HepG2 (cell line): Measurements from ENCODE around the gene SYNGAP1. TPM values are rescaled to one million over a fixed set of nuclear protein-coding genes. Genes with fewer than 3 reads are reported as not detected.

Experiments
- ARID5B ChIP-seq: IDR thresholded peaks from 2 replicates; pipeline ENCODE4 v1.4.0; 2020; ENCODE audit warnings: mild to moderate bottlenecking, missing genetic modification reagents
- CEBPZ ChIP-seq: IDR thresholded peaks from 2 replicates; pipeline ENCODE4 v1.6.1; 2012; ENCODE audit warnings: low read length, improper control_type of control experiment
- GMEB1 ChIP-seq: sonication (generic); formaldehyde crosslinking; IDR thresholded peaks from 2 replicates; pipeline ENCODE4 v1.5.1; 2020; ENCODE audit warnings: missing genetic modification reagents, mild to moderate bottlenecking, borderline replicate concordance
- MTA1 ChIP-seq: sonication (generic); formaldehyde crosslinking; IDR thresholded peaks from 2 replicates; pipeline ENCODE4 v1.4.0; 2020; ENCODE audit warnings: missing genetic modification reagents, mild to moderate bottlenecking, borderline replicate concordance
- PAX8 ChIP-seq: sonication (generic); formaldehyde crosslinking; IDR thresholded peaks from 2 replicates; pipeline ENCODE4 v1.8.0; 2022; ENCODE audit warnings: mild to moderate bottlenecking, missing genetic modification reagents, borderline replicate concordance
- RXRB ChIP-seq: IDR thresholded peaks from 2 replicates; pipeline ENCODE4 v1.6.1; 2016; ENCODE audit warnings: borderline replicate concordance, missing genetic modification reagents, missing compliant biosample characterization
- SOX5 ChIP-seq: IDR thresholded peaks from 2 replicates; pipeline ENCODE4 v1.6.1; 2016; ENCODE audit warnings: borderline replicate concordance
- SRSF4 ChIP-seq: fragments of 200-400 bp; formaldehyde crosslinking; IDR thresholded peaks from one replicate; pipeline ENCODE4 v1.6.1; 2018; ENCODE audit warnings: mild to moderate bottlenecking, low read depth, low read length, moderate library complexity; ENCODE audit not compliant: poor library complexity, severe bottlenecking
- THAP8 ChIP-seq: sonication (generic); formaldehyde crosslinking; IDR thresholded peaks from 2 replicates; pipeline ENCODE4 v1.5.1; 2020; ENCODE audit warnings: missing genetic modification reagents, mild to moderate bottlenecking, borderline replicate concordance
- ZNF275 ChIP-seq: sonication (generic); formaldehyde crosslinking; IDR thresholded peaks from 2 replicates; pipeline ENCODE4 v1.8.0; 2022; ENCODE audit warnings: missing genetic modification reagents, mild to moderate bottlenecking, inconsistent platforms, borderline replicate concordance
- ZNF616 ChIP-seq: sonication (generic); formaldehyde crosslinking; IDR thresholded peaks from 2 replicates; pipeline ENCODE4 v1.5.0; 2020; ENCODE audit warnings: low read depth, mild to moderate bottlenecking, missing genetic modification reagents
- ZNF768 ChIP-seq: sonication (generic); formaldehyde crosslinking; IDR thresholded peaks from 2 replicates; pipeline ENCODE4 v1.4.0; 2020; ENCODE audit warnings: missing genetic modification reagents
- ZSCAN12 ChIP-seq: sonication (generic); formaldehyde crosslinking; IDR thresholded peaks from 2 replicates; pipeline ENCODE4 v1.9.0; 2021; ENCODE audit warnings: mild to moderate bottlenecking, missing genetic modification reagents
- polyA plus RNA-seq, 8 experiments: library from polyadenylated mRNA; depleted of rRNA in 3 of 8; stranded (reverse) in 7 of 8; unstranded in 1 of 8; fragments of >200 nt; fragmentation: Illumina TruSeq in 4 of 8; extraction: Trizol in 4 of 8; gene quantifications; 2 replicates each; pipeline versions ENCODE4 v1.2.1 to v1.2.3, GENCODE V29; 2011 to 2016; ENCODE audit warnings: low read depth in 4 of 8, missing spikeins in 1 of 8, mixed read lengths in 1 of 8; ENCODE audit not compliant: insufficient read depth in 1 of 8
- total RNA-seq, 5 experiments: library from RNA; depleted of rRNA; stranded (reverse); fragments of >200 nt; fragmentation: Illumina TruSeq; extraction: Trizol; gene quantifications; 2 replicates each; pipeline ENCODE4 v1.2.3, GENCODE V29; 2016; ENCODE audit warnings: low read depth in 1 of 5
- TF ChIP-seq, protein P1 (sequence below): sonication (generic); formaldehyde crosslinking; IDR thresholded peaks from 2 replicates; pipeline ENCODE4 v1.8.0; 2022; ENCODE audit warnings: missing genetic modification reagents, mild to moderate bottlenecking, borderline replicate concordance

Gene SYNGAP1
- total and polyA plus RNA-seq, 2 of the 13 experiments (the other 11 are each of a cell fraction or from before 2014, with no cell fraction given): 0.75 to 1.1 TPM

DNA sequence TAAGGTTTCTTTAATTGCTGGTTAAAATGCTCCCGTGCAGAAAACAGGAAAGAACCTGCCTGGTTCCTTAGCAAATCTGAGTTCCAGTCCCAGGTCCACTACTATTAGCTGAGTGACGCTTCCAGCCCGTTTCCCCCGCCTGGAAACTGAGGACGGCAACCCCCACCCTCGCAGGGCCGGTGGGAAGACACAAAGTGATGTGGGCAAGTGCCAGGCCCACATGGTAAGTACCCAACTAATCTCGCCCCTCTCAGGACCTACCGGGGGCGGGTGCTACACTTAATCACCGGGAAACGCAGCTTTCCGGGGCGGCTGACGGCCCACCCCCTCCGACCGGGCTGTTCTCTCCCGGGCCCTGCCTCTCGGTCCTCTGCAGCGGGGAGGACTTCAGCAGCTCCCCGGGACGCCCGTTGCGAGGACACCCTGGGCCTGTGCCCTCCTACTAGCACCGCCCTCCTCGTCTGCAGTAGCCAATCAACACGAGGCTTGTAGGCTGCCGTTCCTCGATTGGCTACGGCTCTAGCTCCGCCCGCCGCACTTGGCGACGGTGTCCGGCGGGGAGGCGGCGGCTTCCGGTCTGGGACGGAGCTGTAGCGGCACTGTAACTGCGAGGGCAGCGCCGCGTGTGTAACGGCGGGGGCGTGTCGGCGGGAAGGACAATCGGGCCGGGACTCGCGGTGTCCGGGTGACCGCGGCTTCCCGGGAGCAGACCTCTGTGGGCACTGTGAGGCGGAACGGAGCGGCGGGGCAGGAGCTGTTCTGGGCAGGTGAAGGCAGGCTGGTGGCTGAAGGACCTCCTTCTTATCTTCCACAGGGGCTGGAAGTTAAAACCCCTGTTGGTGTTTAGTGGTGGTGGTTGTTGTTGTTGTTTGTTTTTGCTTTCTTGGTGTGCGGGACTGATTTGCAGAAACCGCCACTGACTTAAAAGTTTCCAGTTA is 34.4 kb downstream of the SYNGAP1 start, which contains the start of gene ZBTB9 (continued):
- TF ChIP-seq ZNF275 (CRISPR knock-in tag) (peak; percentile 85; the same call in 1 of the 2 replicates), GMEB1 (CRISPR knock-in tag) (peak; percentile 95), SOX5 (peak; percentile 34; the same call in 1 of the 2 replicates), SRSF4 (no peak), ZNF616 (CRISPR knock-in tag) (peak; percentile 96), RXRB (CRISPR knock-in tag) (peak; percentile 74; the same call in 1 of the 2 replicates), PAX8 (CRISPR knock-in tag) (peak; percentile 52; the same call in 1 of the 2 replicates), MTA1 (CRISPR knock-in tag) (no peak), CEBPZ (no peak), ARID5B (CRISPR knock-in tag) (peak; percentile 70), ZSCAN12 (CRISPR knock-in tag) (no peak), ZNF768 (peak; percentile 73; the same call in 1 of the 2 replicates), THAP8 (CRISPR knock-in tag) (peak; percentile 89; the same call in 1 of the 2 replicates)
- TF ChIP-seq, protein P1, sequence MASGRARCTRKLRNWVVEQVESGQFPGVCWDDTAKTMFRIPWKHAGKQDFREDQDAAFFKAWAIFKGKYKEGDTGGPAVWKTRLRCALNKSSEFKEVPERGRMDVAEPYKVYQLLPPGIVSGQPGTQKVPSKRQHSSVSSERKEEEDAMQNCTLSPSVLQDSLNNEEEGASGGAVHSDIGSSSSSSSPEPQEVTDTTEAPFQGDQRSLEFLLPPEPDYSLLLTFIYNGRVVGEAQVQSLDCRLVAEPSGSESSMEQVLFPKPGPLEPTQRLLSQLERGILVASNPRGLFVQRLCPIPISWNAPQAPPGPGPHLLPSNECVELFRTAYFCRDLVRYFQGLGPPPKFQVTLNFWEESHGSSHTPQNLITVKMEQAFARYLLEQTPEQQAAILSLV: peak; percentile 95
